ENCODE data around the gene DVL1.

Gene DVL1

DNA sequence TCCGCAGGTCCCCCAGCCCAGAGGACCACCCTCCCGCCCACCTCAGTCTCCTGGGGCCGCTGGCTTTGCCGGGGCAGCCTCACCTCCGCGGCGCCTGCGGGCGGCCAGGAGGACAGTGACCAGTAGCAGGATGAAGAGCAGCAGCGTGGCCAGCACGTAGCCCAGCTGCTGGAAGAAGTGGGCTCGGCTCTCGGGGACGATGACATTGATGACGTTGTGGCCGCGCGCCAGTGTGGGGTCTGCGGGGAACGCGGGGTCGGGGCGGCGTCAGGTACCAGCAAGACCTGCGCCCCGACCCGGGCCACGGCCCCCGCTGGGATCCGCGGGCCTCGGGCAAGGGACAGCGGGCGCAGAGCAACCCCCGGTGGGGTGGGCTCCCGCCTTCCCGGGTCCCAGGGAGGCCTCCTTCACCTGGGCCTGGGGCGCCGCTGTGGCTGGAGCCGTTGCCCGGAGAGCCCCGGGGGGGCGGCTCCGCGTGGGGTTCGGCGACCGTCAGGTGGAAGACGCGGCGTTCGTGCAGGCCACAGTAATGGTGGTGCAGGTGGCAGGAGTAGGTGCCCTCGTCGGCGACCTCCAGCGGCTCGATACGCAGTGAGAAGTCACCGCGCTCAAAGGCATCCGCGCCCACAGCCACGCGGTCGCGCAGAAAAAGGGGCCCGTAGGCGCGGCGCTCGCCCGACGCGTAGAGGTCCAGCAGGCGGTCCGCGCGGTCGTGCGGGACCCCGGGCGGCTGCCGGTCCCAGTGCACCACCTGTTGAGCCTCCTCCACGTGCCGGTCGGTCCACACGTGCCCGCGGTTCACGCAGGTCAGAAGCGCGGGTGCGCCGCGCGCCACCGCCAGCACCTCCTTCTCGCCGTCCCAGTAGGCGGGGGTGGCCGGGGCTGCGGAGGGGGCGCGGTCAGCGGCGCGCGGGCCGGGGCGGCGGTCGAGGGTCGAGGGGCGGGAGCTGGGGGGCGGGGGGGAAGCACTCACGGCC, 5.3 kb upstream of the DVL1 start:
- DNase-seq = no peak

- DNase-seq = no peak
Measured at GRCh38 chr1:1353389-1354151, 4.4 kb upstream of the DVL1 start.

DNA sequence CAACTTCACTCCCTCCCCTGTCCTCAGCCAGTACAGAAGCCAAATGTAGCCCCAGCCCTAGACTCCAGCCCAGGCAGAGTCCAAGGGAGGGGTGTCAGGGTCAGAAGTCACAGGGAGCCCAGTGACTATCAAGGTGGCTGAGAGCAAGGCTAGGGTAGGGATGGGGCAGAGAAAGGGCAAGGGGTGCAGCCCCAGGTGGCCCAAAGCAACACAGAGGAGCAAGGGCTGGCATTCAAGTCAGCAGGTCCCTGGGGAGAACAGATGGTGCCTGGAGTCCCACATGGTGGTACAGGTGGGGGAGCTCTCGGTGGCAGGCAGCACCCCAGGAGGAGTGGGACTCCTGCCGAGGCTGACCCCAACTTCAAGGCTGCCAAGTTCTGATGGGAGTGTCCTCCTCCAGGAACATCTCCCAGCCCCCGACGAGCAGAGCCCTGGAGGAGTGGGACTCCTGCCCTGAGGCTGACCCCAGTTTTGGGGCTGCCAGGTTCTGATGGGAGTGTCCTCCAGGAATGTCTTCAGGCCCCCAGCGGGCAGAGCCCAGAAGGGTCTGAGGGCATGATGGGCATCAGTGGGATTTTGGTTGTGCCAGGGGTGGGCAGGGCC, 3.7 kb upstream of the DVL1 start:
- DNase-seq = peak; percentile 83

- DNase-seq = no peak
Measured at GRCh38 chr1:1351511-1352427, 2.6 kb upstream of the DVL1 start.

GRCh38 chr1:1348420-1349255, 580 bp downstream of the DVL1 start:
- no peak for DNase-seq

DNA sequence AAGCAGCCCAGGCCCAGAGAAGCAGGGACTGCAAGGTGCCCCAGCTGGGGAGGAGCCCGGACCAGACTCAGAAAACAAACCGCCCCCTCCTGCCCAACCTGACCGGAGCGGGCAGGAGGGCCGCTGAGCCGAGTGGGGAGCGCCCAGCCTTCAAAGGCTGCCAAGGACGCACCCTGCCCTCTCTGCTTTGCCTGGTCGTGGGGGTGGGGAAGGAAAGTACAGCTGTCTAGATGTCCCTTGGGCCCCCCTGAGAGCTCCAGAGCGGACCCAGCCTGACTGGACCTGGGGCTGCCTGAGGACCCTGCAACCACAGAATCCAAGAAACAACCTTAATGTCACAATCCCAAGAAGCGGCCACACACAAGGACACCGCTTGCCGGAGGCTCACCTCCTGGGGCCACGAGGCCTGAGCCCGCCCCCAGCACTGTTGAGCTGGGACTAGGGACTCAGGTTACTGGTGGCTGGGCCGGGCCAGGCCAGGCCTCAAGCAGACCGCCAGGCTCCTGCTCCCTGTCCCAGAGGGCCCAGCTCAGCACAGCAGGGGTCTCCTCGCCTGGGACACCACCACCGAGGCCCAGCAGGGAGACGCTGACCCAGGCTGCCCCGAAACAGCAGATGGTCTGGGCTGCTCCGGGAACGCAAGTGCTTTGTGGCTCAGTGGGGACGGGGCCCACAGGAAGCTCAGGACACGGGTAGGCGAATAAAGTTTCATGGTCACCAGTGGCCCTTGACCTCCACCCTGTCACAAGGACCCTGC, 1.4 kb downstream of the DVL1 start:
- DNase-seq = no peak

GRCh38 chr1:1347026-1347595, 2.1 kb downstream of the DVL1 start:
- DNase-seq = no peak

GRCh38 chr1:1346501-1346890, 2.7 kb downstream of the DVL1 start:
- DNase-seq = no peak

DNA sequence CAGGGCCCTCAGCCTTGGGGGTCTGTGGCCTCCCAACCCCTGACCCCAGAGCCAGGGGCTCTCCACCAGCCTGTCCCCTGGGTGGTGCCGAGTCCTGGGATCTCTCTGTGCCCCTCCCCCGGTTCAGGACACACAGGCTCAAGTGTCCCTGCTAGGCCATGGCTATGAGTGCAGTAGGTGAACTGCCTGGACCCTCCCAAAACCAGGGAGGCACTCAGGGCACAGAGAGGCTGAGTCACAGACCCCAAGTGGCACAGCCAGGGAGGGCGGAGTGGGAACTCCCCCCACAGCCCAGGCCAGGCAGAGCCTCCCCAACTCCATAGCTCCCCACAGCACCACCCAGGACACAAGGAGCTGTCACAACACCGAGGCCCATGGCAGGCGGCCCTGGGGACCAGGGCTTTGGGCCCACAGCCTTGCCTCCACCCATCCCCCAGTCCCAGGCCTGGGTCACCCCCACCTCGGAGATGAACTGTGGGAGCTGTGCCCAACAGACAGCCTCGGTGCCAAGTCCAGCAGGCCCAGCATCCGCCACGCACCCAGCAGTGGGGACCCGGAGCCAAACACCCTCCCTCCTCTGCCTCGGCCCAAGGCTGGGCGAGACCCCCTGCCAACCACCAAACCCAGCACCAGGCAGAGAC, 3.2 kb downstream of the DVL1 start:
- DNase-seq = no peak

DNA sequence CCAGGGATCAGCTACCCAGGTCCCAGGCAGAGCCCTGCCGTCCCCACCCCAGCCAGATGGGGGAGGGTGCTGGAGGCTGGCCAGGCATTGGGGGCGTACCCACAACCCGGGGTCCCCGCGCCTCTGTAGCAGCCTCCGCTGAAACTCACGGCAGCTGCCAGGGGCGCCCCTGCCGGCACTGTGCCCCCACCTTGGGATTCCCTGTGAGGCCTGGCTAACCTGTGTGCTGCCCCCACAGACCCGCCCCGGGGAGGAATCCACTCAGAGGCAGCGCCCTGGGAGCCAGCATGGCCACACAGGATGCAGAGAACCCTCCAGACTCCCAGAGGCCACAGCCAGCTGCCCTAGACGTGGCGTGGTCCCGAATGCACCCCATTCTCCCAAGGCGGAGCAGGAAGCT, 3.8 kb downstream of the DVL1 start:
- DNase-seq = no peak

DNA sequence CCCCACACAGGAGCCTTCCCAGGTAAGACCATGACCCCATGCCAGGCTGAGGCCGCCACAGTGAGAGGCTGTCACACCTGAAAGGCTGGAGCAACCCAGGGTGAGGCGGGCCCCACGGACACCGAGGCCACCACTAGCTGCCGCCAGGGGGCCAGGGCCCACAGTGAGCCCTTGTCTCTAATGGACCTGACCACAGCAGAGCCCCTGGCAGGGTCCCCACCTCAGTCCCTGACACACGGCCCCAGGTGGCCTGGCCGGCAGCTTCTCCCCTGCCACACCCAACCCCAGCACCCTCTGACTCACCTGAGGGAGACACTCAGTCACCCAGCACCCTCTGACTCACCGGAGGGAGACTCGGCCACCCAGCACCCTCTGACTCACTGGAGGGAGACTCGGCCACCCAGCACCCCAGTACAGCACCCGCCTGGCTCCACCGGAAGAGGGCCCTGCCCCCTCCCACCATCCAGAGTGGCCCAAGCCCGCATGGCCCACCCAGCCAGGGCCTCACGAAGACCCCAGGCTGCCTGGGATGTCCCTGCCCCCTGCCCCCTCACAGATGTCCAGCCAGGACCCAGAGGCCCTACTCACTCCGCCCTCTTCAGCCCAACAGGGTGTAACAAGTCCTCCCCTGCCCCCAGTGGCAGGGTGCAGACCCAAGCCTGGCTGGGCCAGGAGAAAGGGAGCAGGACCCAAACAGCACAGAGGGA, 4.4 kb downstream of the DVL1 start:
- no peak for DNase-seq

GRCh38 chr1:1343811-1344421, 5.3 kb downstream of the DVL1 start:
- no peak for DNase-seq

- DNase-seq = no peak
Measured at GRCh38 chr1:1342584-1343115, 6.6 kb downstream of the DVL1 start.

GRCh38 chr1:1342061-1342562, 7.1 kb downstream of the DVL1 start:
- no peak for DNase-seq

- DNase-seq = no peak
Measured at GRCh38 chr1:1341549-1342021, 7.6 kb downstream of the DVL1 start.

GRCh38 chr1:1340791-1341548, 8.2 kb downstream of the DVL1 start:
- DNase-seq = no peak

DNA sequence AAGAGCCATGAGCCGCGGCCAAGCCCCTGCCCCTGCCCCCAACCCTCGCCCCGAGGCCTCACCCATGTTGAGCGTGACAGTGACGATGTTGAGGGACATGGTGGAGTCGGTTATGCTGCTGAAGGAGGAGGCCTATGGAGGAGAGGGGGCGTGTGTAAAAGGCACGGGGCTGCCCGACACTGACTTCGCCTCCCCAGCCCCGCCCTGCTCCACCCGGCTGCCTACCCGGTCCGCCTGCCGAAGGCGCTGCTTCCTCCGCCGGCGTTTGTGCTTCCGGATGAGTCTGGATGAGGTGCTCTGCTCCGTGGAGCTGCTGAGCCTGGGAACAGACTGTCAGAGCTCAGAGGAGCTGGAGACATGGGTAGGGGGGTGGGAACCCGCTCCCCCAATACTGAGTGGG, 9.0 kb downstream of the DVL1 start:
- no peak for DNase-seq
